ENCODE results near the gene OBSCN. TPM values are rescaled to one million over a fixed set of nuclear protein-coding genes. Genes with fewer than 3 reads are reported as not detected.
"Not testable (repeated sequence)": the region's sequence is repeated elsewhere in the genome, so short reads cannot be mapped to it uniquely, and the experiment has no call there.

The OBSCN gene
- total RNA-seq, 2 experiments from 2014 or later = 12.3 to 14.4 TPM

DNA sequence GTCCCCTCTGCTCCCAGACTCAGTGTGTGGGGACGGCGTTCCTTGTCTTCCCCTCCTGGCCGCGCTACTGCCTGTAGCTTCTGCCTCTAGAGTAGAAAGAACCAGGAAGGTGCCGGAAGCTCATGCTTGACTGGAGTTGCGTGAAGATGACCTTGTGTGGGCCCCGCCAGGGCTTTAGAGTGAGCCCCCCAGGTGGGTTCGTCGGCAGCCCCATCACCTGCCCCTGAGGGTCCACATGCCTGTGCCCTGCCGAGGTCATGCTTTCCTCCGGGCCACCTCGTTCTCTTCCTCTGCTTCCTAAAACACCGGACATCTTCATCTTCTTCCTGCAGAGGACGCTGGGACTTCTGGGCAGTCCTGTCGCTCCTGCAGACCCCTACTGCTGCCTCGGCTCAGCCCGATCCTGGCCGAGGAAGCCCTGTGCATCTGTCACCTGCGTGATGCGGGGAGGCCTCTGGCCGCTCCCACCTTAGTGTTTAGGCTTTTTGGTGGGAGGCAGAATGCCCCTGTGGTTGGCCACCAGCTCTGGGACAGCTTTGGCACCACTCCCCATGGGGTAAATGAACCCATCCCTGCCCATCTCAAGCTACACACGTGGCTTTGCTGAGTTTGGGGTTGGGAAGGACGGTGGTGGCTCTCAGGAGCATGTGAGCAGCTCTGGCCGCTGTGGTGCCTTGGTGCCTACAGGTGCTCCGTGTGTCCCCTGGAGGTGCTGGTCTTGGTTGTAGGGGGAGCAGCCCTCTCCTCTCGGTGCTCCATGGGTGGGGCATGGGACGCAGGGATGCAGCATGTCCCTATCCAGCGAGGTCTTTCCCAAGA, 12.3 kb downstream of the OBSCN start:
- ChIA-PET POLR2A (no interaction called here), CTCF (no interaction called here)
- DNase-seq (peak; percentile 13), ATAC-seq (no peak)
- H3K36me3 Mint-ChIP-seq (ENCODE audit: low read depth) = peaks cover 10% of the 10 kb centered on the region
- H3K27ac Mint-ChIP-seq = no peak overlapping the region
- H3K4me1 Mint-ChIP-seq (ENCODE audit: low read depth) = no peaks in the 10 kb centered on the region
- H3K4me3 Mint-ChIP-seq = no peak overlapping the region
- no peaks in the 10 kb centered on the region for H3K27me3 Mint-ChIP-seq (ENCODE audit: low read depth)
- H3K9me3 Mint-ChIP-seq (ENCODE audit: insufficient read depth) = no peaks in the 10 kb centered on the region

DNA sequence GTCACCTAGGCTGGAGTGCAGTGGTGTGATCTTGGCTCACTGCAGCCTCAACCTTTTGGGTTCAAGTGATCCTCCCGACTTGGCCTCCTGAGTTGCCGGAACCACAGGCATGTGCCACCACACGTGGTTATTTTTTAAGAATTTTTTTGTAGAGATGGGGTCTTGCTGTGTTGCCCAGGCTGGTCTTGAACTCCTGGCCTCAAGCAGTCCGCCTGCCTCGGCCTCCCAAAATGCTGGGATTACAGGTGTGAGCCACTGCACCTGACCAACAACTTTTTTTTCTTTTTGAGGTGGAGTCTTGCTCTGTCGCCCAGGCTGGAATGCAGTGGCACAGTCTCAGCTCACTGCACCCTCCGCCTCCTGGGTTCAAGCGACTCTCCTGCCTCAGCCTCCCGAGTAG, 13.3 kb downstream of the OBSCN start:
- H3K9me3 Mint-ChIP-seq (ENCODE audit: insufficient read depth); CTCF ChIA-PET; DNase-seq; H3K27me3 Mint-ChIP-seq (ENCODE audit: low read depth); ATAC-seq; H3K27ac Mint-ChIP-seq; H3K4me1 Mint-ChIP-seq (ENCODE audit: low read depth); POLR2A ChIA-PET; H3K4me3 Mint-ChIP-seq: not testable (repeated sequence)
- H3K36me3 Mint-ChIP-seq (ENCODE audit: low read depth) = peaks cover 19% of the 10 kb centered on the region

DNA sequence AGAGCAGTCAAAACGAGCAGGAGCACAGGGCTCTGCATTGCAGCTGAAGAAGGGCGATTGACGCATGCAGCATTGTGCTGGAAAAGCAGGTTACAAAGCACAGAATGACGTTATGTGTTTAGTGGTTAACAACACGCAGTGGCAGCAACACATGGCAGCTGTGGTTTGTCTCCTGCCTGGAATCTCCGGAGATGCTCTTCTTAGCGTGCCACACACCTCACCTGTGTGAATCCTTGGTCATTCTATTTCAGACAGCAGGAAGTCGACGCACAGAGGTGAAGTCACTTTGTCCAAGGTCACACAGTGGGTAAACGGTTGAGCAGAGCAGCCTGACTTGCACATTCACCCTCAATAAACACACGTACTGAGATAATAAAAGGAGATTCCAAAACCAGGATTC, 14.7 kb downstream of the OBSCN start:
- ChIA-PET POLR2A (interaction anchor here (0.7 kb wide), 1 partner anchor 31 kb away, joined by 3 read pairs; no protein-coding TSS in a partner anchor), CTCF (no interaction called here)
- H3K4me1 Mint-ChIP-seq (ENCODE audit: low read depth) = no peaks in the 10 kb centered on the region
- peaks cover 23% of the 10 kb centered on the region for H3K36me3 Mint-ChIP-seq (ENCODE audit: low read depth)
- ATAC-seq (no peak), DNase-seq (no peak)
- H3K27me3 Mint-ChIP-seq (ENCODE audit: low read depth) = no peaks in the 10 kb centered on the region
- no peaks in the 10 kb centered on the region for H3K9me3 Mint-ChIP-seq (ENCODE audit: insufficient read depth)
- H3K27ac Mint-ChIP-seq = no peak overlapping the region
- H3K4me3 Mint-ChIP-seq = no peak overlapping the region

DNA sequence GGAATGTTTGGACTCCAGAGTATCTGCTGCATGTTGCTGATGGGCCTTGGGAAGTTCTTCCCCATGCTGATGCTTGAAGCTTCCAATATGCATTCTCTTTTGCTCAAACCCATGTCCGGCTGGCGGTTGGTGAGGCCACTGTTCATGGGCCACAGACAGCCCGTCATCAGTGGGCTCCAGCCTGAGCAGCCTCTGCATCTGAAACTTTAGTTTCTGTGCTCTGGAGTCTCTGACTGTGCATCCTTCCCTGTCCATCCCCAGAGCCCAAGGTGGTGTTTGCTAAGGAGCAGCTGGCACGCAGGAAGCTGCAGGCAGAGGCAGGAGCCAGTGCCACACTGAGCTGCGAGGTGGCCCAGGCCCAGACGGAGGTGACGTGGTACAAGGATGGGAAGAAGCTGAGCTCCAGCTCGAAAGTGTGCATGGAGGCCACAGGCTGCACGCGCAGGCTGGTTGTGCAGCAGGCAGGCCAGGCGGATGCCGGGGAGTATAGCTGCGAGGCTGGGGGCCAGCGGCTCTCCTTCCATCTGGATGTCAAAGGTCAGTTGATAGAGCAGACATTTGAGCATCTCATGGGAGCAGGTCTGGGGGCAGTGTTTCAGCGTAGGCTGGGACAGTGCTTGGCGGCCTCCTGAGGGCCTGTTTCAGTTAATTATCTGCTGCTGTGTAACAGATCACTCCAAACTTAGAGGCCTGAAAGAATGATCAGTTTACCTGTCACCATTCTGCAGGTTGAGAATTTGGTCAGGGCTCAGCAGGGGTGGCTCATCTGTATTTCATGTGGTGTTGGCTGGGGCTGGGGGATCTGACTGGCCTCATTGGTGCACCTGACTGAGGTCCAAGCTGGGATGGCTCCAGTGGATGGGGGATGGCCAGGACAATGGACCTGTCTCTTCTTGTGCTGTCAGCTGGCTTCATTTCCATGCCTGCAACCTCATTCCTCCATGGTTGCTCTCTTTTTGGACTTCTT, 16.6 kb downstream of the OBSCN start:
- ATAC-seq = no peak
- peaks cover 27% of the 10 kb centered on the region for H3K36me3 Mint-ChIP-seq (ENCODE audit: low read depth)
- ChIA-PET POLR2A (interaction anchor here (0.9 kb wide), 1 partner anchor 134 kb away, joined by 4 read pairs; no protein-coding TSS in a partner anchor), CTCF (no interaction called here)
- no peaks in the 10 kb centered on the region for H3K27me3 Mint-ChIP-seq (ENCODE audit: low read depth)
- H3K4me1 Mint-ChIP-seq (ENCODE audit: low read depth) = no peaks in the 10 kb centered on the region
- no peak for DNase-seq
- no peaks in the 10 kb centered on the region for H3K9me3 Mint-ChIP-seq (ENCODE audit: insufficient read depth)
- no peak overlapping the region for H3K4me3 Mint-ChIP-seq
- H3K27ac Mint-ChIP-seq = no peak overlapping the region

DNA sequence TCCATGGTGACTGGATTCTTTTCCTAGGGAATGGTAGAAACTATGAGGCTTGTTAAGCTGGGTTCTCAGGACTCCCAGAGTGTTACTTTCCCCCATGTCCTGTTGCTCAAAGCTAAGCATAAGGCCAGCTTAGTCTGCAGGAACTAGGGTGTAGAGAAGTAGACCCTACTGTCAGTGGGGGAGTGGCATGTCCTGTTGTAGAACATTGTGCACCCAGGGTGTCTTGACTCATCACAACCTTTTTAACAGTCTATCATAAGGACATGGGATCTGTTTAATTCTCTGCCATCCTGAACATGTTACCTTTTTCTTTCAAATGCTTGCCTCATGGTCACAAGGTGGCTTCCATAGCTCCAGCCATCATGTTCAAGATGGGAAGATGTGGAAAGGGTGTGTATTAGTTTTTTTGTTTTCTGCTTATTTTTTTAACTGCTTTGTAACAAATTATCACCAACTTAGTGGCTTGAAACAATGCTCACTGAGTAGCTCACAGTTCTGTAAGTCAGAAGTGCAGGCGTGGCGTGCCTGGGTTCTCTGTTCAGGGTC, 17.4 kb downstream of the OBSCN start:
- H3K9me3 Mint-ChIP-seq (ENCODE audit: insufficient read depth) = no peaks in the 10 kb centered on the region
- no peaks in the 10 kb centered on the region for H3K27me3 Mint-ChIP-seq (ENCODE audit: low read depth)
- H3K36me3 Mint-ChIP-seq (ENCODE audit: low read depth) = peaks cover 27% of the 10 kb centered on the region
- CTCF ChIA-PET = interaction anchor here (0.8 kb wide), 1 partner anchor 60 kb away, joined by 4 read pairs; the partner anchor contains the start of gene IBA57
- no peak overlapping the region for H3K27ac Mint-ChIP-seq
- no peak overlapping the region for H3K4me3 Mint-ChIP-seq
- no peaks in the 10 kb centered on the region for H3K4me1 Mint-ChIP-seq (ENCODE audit: low read depth)
- ATAC-seq (no peak), DNase-seq (no peak)
- POLR2A ChIA-PET = interaction anchor here (0.9 kb wide), 1 partner anchor 133 kb away, joined by 4 read pairs; no protein-coding TSS in a partner anchor

DNA sequence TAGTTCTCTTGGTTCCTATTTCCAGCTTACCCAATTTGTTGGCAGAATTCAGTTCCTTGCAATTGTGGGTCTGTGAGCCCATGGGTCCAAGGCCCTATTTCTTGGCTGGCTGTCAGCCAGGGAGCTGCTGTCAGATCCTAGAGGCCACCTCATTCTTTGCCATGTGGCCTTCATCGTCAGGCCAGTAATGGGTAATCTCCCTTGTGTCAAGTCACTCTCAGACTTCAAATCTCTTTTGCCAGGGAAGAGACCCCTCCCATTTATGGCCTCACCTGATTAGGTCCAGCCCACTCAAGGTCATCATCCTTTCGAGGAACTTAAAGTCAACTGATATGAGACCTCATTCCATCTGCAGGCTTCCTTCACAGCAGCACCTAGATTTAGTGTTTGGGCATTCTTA, 17.9 kb downstream of the OBSCN start:
- ATAC-seq (no peak), DNase-seq (no peak)
- CTCF ChIA-PET = interaction anchor here (0.8 kb wide), 1 partner anchor 60 kb away, joined by 4 read pairs; the partner anchor contains the start of gene IBA57
- POLR2A ChIA-PET = interaction anchor here (0.9 kb wide), 1 partner anchor 132 kb away, joined by 4 read pairs; no protein-coding TSS in a partner anchor
- H3K4me1 Mint-ChIP-seq (ENCODE audit: low read depth) = no peaks in the 10 kb centered on the region
- H3K27ac Mint-ChIP-seq = no peak overlapping the region
- no peaks in the 10 kb centered on the region for H3K9me3 Mint-ChIP-seq (ENCODE audit: insufficient read depth)
- no peaks in the 10 kb centered on the region for H3K27me3 Mint-ChIP-seq (ENCODE audit: low read depth)
- peaks cover 27% of the 10 kb centered on the region for H3K36me3 Mint-ChIP-seq (ENCODE audit: low read depth)
- H3K4me3 Mint-ChIP-seq = no peak overlapping the region

DNA sequence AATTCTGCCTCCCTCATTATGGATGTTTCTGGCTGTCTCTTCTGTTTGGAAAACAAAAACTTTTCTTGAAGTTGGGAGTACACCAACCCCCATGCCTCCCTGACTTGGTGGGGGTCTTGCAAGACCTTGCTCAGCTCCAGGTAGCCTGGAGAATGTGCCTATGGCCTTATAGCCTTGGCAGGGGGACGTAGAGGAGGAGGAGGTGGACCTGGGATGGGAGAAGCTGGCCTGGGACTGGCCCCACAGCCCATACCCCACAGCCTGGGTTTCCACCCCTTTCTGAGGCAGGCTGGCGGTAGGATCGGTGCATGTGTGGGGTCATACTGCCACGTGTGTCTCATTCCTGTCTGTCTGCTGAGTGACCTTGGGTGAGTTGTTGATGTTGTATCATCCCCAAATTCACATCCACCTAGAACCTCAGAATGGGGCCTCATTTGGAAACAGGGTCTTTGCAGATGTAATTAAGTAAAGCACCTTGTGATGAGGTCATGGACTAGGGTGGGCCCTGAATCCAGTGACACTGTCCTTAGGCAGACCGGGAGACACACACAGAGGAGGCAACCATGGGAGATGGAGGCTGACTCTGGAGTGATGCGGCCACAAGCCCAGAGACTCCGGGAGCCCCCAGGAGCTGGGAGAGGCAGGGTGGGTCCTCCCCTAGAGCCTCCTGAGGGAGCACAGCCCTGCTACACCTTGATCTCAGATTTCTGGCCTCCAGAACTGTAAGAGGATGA, 18.5 kb downstream of the OBSCN start:
- CTCF ChIA-PET = interaction anchor here (0.8 kb wide), 1 partner anchor 61 kb away, joined by 4 read pairs; the partner anchor contains the start of gene IBA57
- H3K4me1 Mint-ChIP-seq (ENCODE audit: low read depth) = no peaks in the 10 kb centered on the region

DNA sequence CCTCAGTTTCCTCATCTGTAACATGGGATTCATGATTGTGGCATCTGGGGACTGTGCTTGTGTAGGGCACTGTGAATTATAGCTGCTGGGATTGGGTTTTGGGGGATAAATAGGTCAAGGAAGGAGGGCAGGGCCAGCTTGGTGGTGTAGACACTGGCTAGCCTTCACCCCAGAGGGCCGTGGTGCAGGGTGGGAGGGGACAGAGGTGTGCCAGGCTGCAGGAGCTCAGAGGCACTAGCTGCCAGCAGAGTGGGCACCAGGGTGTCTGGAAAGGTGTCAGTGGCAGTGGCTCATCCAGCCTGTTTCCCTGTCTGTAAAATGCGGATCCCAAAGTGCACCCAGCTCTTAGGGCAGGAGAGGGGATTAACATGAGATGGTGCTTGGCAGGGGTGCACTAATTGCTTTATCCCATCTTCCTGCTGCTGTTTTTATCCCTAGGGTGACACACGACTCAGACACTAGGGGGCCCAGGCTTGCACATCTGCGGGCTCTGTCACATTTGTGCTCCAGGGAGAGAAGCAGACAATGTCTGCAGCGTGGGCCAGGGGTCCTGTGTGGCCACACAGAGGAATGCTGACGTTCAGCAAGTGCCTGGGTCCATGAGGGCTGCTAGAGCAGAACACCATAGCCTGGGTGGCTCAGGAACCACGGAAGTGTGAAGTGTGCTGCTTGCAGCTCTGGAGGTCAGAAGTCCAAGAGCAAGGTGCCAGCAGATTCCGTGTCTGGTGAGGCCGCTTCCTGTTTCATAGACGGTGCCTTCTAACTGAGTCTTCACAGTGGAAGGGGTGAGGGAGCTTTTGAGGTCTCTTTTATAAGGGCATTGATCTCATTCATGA, 19.3 kb downstream of the OBSCN start:
- H3K4me3 Mint-ChIP-seq = no peak overlapping the region
- H3K9me3 Mint-ChIP-seq (ENCODE audit: insufficient read depth) = no peaks in the 10 kb centered on the region

More for the DNA sequence above, 18.5 kb downstream of the OBSCN start:
- POLR2A ChIA-PET = interaction anchor here (0.6 kb wide), 1 partner anchor 90 kb away, joined by 3 read pairs; no protein-coding TSS in a partner anchor
- H3K9me3 Mint-ChIP-seq (ENCODE audit: insufficient read depth) = no peaks in the 10 kb centered on the region
- peaks cover 27% of the 10 kb centered on the region for H3K36me3 Mint-ChIP-seq (ENCODE audit: low read depth)
- H3K4me3 Mint-ChIP-seq = no peak overlapping the region
- no peak overlapping the region for H3K27ac Mint-ChIP-seq
- DNase-seq (no peak), ATAC-seq (no peak)
- H3K27me3 Mint-ChIP-seq (ENCODE audit: low read depth) = no peaks in the 10 kb centered on the region

DNA sequence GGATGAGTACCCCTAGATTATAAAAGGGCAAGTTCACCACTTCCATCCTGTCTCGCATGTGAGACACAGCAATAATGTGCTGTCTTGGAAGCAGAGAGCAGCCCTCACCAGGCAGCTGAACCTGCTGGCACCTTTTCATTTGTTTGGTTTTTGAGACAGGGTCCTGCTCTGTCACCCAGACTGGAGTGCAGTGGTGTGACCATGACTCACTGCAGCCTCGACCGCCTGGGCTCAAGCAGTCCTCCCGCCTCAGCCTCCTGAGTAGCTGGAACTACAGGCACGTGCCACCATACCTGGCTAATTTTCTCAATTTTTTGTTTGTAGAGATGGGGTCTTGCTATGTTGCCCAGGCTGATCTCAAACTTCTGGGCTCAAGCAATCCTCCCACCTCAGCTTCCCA, 20.3 kb downstream of the OBSCN start:
- ATAC-seq; H3K4me3 Mint-ChIP-seq; H3K27ac Mint-ChIP-seq; CTCF ChIA-PET; H3K9me3 Mint-ChIP-seq (ENCODE audit: insufficient read depth); DNase-seq; H3K4me1 Mint-ChIP-seq (ENCODE audit: low read depth); H3K27me3 Mint-ChIP-seq (ENCODE audit: low read depth); POLR2A ChIA-PET: not testable (repeated sequence)
- peaks cover 42% of the 10 kb centered on the region for H3K36me3 Mint-ChIP-seq (ENCODE audit: low read depth)

More for the DNA sequence above, 19.3 kb downstream of the OBSCN start:
- ChIA-PET POLR2A (no interaction called here), CTCF (no interaction called here)
- DNase-seq = no peak
- ATAC-seq = no peak
- no peaks in the 10 kb centered on the region for H3K27me3 Mint-ChIP-seq (ENCODE audit: low read depth)
- H3K27ac Mint-ChIP-seq = no peak overlapping the region
- H3K36me3 Mint-ChIP-seq (ENCODE audit: low read depth) = peaks cover 32% of the 10 kb centered on the region
- H3K4me1 Mint-ChIP-seq (ENCODE audit: low read depth) = no peaks in the 10 kb centered on the region

DNA sequence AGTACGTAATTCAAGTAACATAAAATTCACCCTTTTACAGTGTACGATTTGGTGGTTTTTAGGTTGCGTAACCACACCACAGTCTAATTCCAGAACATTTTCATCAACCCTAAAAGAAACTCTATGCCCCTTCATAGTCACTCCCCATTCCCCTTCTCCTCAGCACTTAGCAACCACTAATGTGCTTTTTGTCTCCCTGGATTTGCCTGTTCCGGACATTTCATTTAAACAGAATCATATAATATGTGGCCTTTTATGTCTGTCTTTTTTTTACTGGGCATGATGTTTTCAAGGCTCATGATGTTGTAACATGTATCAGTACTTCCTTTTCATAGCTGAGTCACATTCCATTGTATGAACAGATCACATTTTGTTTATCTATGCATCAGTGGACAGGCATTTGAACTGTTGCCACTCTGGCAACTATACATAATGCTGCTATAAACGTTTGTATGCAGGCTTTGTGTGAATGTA, 20.8 kb downstream of the OBSCN start:
- CTCF ChIA-PET = no interaction called here
- Mint-ChIP-seq H3K36me3 (ENCODE audit: low read depth) (peaks cover 47% of the 10 kb centered on the region), H3K27ac (no peak overlapping the region), H3K4me3 (no peak overlapping the region), H3K27me3 (ENCODE audit: low read depth) (no peaks in the 10 kb centered on the region), H3K9me3 (ENCODE audit: insufficient read depth) (peaks cover 10% of the 10 kb centered on the region), H3K4me1 (ENCODE audit: low read depth) (no peaks in the 10 kb centered on the region)
- DNase-seq (no peak), ATAC-seq (no peak)
- POLR2A ChIA-PET = no interaction called here
